Liver (tissue), 3 donors: Measurements from ENCODE around the gene RASA4B.

Experiments used
- CTCF ChIP-seq: fragments of 150-350 bp; IDR thresholded peaks from 2 replicates; pipeline ENCODE4 v1.5.1; 2017; ENCODE audit warnings: improper control_type of control experiment, low read depth, low read length; ENCODE audit not compliant: missing input control
- FOXA1 ChIP-seq: IDR thresholded peaks from 2 replicates; pipeline ENCODE4 v1.6.1; 2016; ENCODE audit warnings: antibody characterized with exemption
- JUND ChIP-seq, 2 donors: IDR thresholded peaks; 2 replicates each; pipeline ENCODE4 v1.6.1; 2016; ENCODE audit warnings: antibody characterized with exemption in 2 of 2
- REST ChIP-seq: IDR thresholded peaks from 2 replicates; pipeline ENCODE4 v1.6.1; 2016; ENCODE audit warnings: antibody characterized with exemption, mild to moderate bottlenecking
- donor health status: healthy.
- donor health status: healthy.

DNA sequence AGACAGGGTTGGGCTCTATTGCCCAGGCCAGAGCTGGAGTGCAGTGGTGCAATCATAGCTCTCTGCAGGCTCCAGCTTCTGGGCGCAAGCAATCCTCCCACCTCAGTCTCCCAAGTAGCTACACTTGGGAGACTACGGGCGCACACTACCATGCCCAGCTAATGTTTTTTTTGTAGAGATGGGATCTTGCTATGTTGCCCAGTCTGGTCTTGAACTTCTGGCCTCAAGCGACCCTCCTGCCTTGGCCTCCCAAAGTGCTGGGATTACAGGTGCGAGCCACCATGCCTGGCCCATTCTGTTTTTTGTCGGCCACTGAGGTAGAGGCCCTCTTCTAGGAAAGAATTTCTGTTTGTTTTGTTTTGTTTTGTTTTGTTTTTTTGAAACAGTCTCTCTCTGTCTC lies 65.1 kb downstream of the RASA4B start:
- TF ChIP-seq REST = no peak
- TF ChIP-seq CTCF = no peak
- TF ChIP-seq JUND (IDR thresholded peaks at IDR 0.05) = no peak
- no peak for TF ChIP-seq FOXA1
